HepG2 (cell line): ENCODE data around the gene SECTM1. TPM values are rescaled to one million over a fixed set of nuclear protein-coding genes. Genes with fewer than 3 reads are reported as not detected.

ENCODE experiments used
- DNMT1 ChIP-seq: sonication (generic); formaldehyde crosslinking; IDR thresholded peaks from 2 replicates; pipeline ENCODE4 v1.5.1; 2020; ENCODE audit warnings: mild to moderate bottlenecking, missing genetic modification reagents
- EED ChIP-seq: sonication (generic); formaldehyde crosslinking; IDR thresholded peaks from 2 replicates; pipeline ENCODE4 v1.5.0; 2020; ENCODE audit warnings: mild to moderate bottlenecking, missing genetic modification reagents
- GPN1 ChIP-seq: sonication (generic); formaldehyde crosslinking; IDR thresholded peaks from 2 replicates; pipeline ENCODE4 v1.5.1; 2020; ENCODE audit warnings: missing genetic modification reagents, borderline replicate concordance
- HOXA5 ChIP-seq: sonication (generic); formaldehyde crosslinking; IDR thresholded peaks from 2 replicates; pipeline ENCODE4 v1.4.0; 2020; ENCODE audit warnings: missing genetic modification reagents
- NCOA1 ChIP-seq: sonication (generic); formaldehyde crosslinking; IDR thresholded peaks from 2 replicates; pipeline ENCODE4 v1.9.0; 2021; ENCODE audit warnings: missing genetic modification reagents
- NRL ChIP-seq: sonication (generic); formaldehyde crosslinking; IDR thresholded peaks from 2 replicates; pipeline ENCODE4 v1.5.0; 2020; ENCODE audit warnings: missing genetic modification reagents, mild to moderate bottlenecking, moderate library complexity, borderline replicate concordance
- PRPF4 ChIP-seq: fragments of 200-400 bp; formaldehyde crosslinking; IDR thresholded peaks from 2 replicates; pipeline ENCODE4 v1.6.1; 2016; ENCODE audit warnings: low read length, low read depth; ENCODE audit not compliant: poor library complexity, severe bottlenecking
- PTBP1 ChIP-seq: fragments of 200-400 bp; formaldehyde crosslinking; IDR thresholded peaks from 2 replicates; pipeline ENCODE4 v1.6.1; 2018; ENCODE audit warnings: low read length, low read depth; ENCODE audit not compliant: poor library complexity, severe bottlenecking
- RELA ChIP-seq: sonication (generic); formaldehyde crosslinking; IDR thresholded peaks from 2 replicates; pipeline ENCODE4 v1.4.0; 2020; ENCODE audit warnings: missing genetic modification reagents
- SATB2 ChIP-seq: sonication (generic); formaldehyde crosslinking; IDR thresholded peaks from 2 replicates; pipeline ENCODE4 v1.5.0; 2020; ENCODE audit warnings: missing genetic modification reagents
- TCF7 ChIP-seq: sonication (generic); IDR thresholded peaks from 2 replicates; pipeline ENCODE4 v1.6.1; 2016; ENCODE audit warnings: antibody characterized with exemption, low read depth
- ZBTB21 ChIP-seq: sonication (generic); formaldehyde crosslinking; IDR thresholded peaks from 2 replicates; pipeline ENCODE4 v1.4.0; 2020; ENCODE audit warnings: missing genetic modification reagents
- ZFP41 ChIP-seq: sonication (generic); formaldehyde crosslinking; IDR thresholded peaks from 2 replicates; pipeline ENCODE4 v1.4.0; 2020; ENCODE audit warnings: mild to moderate bottlenecking, missing genetic modification reagents, borderline replicate concordance
- ZFP82 ChIP-seq: sonication (generic); formaldehyde crosslinking; IDR thresholded peaks from 2 replicates; pipeline ENCODE4 v1.5.1; 2020; ENCODE audit warnings: mild to moderate bottlenecking, missing genetic modification reagents, borderline replicate concordance
- ZNF558 ChIP-seq: sonication (generic); formaldehyde crosslinking; IDR thresholded peaks from 2 replicates; pipeline ENCODE4 v1.9.0; 2022; ENCODE audit warnings: mild to moderate bottlenecking, missing genetic modification reagents, borderline replicate concordance
- ZNF720 ChIP-seq: sonication (generic); formaldehyde crosslinking; IDR thresholded peaks from 2 replicates; pipeline ENCODE4 v1.4.0; 2020; ENCODE audit warnings: missing genetic modification reagents
- ZNF766 ChIP-seq: sonication (generic); formaldehyde crosslinking; IDR thresholded peaks from 2 replicates; pipeline ENCODE4 v1.5.0; 2020; ENCODE audit warnings: missing genetic modification reagents, borderline replicate concordance
- polyA plus RNA-seq, 8 experiments: library from polyadenylated mRNA; depleted of rRNA in 3 of 8; stranded (reverse) in 7 of 8; unstranded in 1 of 8; fragments of >200 nt; fragmentation: Illumina TruSeq in 4 of 8; extraction: Trizol in 4 of 8; gene quantifications; 2 replicates each; pipeline versions ENCODE4 v1.2.1 to v1.2.3, GENCODE V29; 2011 to 2016; ENCODE audit warnings: low read depth in 4 of 8, missing spikeins in 1 of 8, mixed read lengths in 1 of 8; ENCODE audit not compliant: insufficient read depth in 1 of 8
- total RNA-seq, 5 experiments: library from RNA; depleted of rRNA; stranded (reverse); fragments of >200 nt; fragmentation: Illumina TruSeq; extraction: Trizol; gene quantifications; 2 replicates each; pipeline ENCODE4 v1.2.3, GENCODE V29; 2016; ENCODE audit warnings: low read depth in 1 of 5
- TF ChIP-seq, protein P1 (sequence below): sonication (generic); formaldehyde crosslinking; IDR thresholded peaks from 2 replicates; pipeline ENCODE4 v1.8.1; 2023; ENCODE audit warnings: missing genetic modification reagents, inconsistent platforms, borderline replicate concordance
- TF ChIP-seq, protein P2 (sequence below): sonication (generic); formaldehyde crosslinking; IDR thresholded peaks from 2 replicates; pipeline ENCODE4 v1.5.1; 2020; ENCODE audit warnings: missing genetic modification reagents, mild to moderate bottlenecking, borderline replicate concordance
- TF ChIP-seq, protein P3 (sequence below): sonication (generic); formaldehyde crosslinking; IDR thresholded peaks from 2 replicates; pipeline ENCODE4 v1.4.0; 2020; ENCODE audit warnings: missing genetic modification reagents
- TF ChIP-seq, protein P4 (sequence below): sonication (generic); formaldehyde crosslinking; IDR thresholded peaks from 2 replicates; pipeline ENCODE4 v1.5.0; 2020; ENCODE audit warnings: missing genetic modification reagents, mild to moderate bottlenecking, borderline replicate concordance

SECTM1 gene
- total and polyA plus RNA-seq, 2 of the 13 experiments (the other 11 are each of a cell fraction or from before 2014, with no cell fraction given), result 3.5 to 5.3 TPM

DNA sequence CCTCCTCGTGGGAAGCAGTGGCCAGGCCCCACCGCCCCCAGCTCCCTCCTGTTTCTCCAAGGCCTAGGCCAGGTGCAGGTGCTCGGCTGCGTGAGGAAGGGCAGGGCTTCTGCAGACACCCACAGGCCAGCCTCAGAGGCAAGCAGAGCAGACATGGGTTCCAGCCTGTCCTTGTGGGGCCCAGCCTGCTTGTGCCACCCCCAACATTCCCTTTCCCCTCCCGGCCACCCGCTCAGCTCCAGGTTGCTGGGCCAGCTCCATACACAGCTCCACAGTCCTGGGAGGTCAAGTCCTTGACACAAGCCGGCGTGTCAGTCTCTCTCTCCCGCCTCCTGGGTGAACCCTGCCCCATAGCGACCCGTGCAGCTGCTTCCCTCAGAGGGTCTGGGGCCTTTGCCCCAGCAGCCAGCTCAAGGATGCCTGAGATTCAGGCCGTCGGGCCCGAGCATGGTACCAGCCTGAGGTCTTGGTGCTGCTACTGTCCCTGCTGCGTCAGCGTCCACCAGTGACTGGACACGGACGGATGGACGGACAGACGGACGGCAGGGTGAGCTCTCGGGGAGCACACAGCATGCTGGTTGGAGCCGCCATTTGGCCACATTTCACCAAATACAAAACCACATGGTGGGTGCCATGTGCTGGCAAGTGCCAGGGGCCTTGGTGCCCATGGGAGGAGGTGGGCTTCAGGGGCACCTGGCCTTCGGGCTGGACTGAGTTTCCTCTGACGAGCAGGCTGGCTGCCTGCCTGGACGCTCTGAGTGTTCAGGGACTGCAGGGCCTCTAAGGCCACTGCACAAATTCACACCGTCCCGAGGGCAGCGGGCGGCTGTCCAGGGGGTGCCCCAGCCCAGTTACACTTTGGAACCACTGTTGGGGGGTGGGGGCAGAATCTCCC lies 8.0 kb downstream of the SECTM1 start (continued):
- 0 out of 2 replicates have a peak, but pooled peaks have one; percentile 17 for TF ChIP-seq ZNF766 (CRISPR knock-in tag)
- no peak for TF ChIP-seq PRPF4
- 0 out of 2 replicates have a peak, but pooled peaks have one; percentile 76 for TF ChIP-seq ZNF720 (CRISPR knock-in tag)
- peak; percentile 94 for TF ChIP-seq NRL (CRISPR knock-in tag)
- no peak for TF ChIP-seq PTBP1
- TF ChIP-seq, protein P1, sequence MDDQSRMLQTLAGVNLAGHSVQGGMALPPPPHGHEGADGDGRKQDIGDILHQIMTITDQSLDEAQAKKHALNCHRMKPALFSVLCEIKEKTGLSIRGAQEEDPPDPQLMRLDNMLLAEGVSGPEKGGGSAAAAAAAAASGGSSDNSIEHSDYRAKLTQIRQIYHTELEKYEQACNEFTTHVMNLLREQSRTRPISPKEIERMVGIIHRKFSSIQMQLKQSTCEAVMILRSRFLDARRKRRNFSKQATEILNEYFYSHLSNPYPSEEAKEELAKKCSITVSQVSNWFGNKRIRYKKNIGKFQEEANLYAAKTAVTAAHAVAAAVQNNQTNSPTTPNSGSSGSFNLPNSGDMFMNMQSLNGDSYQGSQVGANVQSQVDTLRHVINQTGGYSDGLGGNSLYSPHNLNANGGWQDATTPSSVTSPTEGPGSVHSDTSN (CRISPR knock-in tag), result no peak
- TF ChIP-seq SATB2 (CRISPR knock-in tag), result no peak
- no peak for TF ChIP-seq TCF7
- TF ChIP-seq NCOA1 (CRISPR knock-in tag), result peak; percentile 93; the same call in 1 of the 2 replicates
- no peak for TF ChIP-seq ZBTB21 (CRISPR knock-in tag)
- no peak for TF ChIP-seq ZFP82 (CRISPR knock-in tag)
- TF ChIP-seq ZNF558 (CRISPR knock-in tag), result peak; percentile 79; the same call in 1 of the 2 replicates
- TF ChIP-seq RELA (CRISPR knock-in tag), result no peak; the same call in 1 of the 2 replicates
- no peak for TF ChIP-seq ZFP41 (CRISPR knock-in tag)
- TF ChIP-seq, protein P2, sequence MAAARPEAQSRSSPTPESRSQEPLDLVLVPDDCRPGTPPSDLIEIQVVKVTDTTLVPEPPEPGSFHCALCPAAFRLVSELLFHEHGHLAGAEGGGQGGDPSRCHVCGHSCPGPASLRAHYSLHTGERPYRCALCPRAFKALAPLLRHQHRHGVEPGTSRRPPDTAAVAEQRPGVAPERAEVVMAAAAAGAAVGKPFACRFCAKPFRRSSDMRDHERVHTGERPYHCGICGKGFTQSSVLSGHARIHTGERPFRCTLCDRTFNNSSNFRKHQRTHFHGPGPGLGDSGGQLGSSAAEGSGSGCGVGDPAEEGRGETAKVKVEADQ (CRISPR knock-in tag), result peak; percentile 87
- peak; percentile 58; the same call in 1 of the 2 replicates for TF ChIP-seq HOXA5 (CRISPR knock-in tag)
- TF ChIP-seq, protein P3, sequence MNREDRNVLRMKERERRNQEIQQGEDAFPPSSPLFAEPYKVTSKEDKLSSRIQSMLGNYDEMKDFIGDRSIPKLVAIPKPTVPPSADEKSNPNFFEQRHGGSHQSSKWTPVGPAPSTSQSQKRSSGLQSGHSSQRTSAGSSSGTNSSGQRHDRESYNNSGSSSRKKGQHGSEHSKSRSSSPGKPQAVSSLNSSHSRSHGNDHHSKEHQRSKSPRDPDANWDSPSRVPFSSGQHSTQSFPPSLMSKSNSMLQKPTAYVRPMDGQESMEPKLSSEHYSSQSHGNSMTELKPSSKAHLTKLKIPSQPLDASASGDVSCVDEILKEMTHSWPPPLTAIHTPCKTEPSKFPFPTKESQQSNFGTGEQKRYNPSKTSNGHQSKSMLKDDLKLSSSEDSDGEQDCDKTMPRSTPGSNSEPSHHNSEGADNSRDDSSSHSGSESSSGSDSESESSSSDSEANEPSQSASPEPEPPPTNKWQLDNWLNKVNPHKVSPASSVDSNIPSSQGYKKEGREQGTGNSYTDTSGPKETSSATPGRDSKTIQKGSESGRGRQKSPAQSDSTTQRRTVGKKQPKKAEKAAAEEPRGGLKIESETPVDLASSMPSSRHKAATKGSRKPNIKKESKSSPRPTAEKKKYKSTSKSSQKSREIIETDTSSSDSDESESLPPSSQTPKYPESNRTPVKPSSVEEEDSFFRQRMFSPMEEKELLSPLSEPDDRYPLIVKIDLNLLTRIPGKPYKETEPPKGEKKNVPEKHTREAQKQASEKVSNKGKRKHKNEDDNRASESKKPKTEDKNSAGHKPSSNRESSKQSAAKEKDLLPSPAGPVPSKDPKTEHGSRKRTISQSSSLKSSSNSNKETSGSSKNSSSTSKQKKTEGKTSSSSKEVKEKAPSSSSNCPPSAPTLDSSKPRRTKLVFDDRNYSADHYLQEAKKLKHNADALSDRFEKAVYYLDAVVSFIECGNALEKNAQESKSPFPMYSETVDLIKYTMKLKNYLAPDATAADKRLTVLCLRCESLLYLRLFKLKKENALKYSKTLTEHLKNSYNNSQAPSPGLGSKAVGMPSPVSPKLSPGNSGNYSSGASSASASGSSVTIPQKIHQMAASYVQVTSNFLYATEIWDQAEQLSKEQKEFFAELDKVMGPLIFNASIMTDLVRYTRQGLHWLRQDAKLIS, result no peak
- TF ChIP-seq EED (CRISPR knock-in tag), result no peak
- no peak for TF ChIP-seq DNMT1 (CRISPR knock-in tag)
- TF ChIP-seq, protein P4, sequence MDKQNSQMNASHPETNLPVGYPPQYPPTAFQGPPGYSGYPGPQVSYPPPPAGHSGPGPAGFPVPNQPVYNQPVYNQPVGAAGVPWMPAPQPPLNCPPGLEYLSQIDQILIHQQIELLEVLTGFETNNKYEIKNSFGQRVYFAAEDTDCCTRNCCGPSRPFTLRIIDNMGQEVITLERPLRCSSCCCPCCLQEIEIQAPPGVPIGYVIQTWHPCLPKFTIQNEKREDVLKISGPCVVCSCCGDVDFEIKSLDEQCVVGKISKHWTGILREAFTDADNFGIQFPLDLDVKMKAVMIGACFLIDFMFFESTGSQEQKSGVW (CRISPR knock-in tag), result no peak
- TF ChIP-seq GPN1 (CRISPR knock-in tag), result no peak
